ENCODE data around the gene ADARB2.

The ADARB2 gene

DNA sequence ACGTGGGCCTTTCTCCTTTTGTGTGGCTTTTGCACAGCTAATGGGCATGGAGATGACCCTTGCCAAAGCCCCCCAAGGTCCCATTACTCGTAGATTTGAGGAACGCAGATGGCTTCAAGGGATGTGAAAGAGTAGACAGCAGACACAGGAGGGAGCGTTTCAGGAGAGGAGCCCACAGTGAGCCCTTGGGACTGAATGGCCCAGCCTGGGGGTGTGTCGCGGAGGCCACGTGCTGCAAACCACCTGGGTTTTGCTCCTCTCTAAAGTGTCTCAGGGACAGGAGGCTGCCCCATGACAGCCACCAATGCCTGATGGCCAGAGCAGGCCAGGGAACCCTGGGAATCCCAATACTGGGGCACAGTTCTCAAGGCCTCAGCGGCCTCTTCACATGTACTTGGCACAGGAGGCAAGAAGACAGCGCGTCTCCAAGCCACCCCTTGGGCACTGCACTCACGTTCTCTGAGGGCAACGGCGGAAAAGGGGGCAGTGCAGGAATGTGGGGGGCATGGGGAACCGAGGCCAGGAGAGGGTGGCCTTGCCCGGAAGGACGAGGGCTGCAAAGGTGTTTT lies 495.9 kb downstream of the ADARB2 start:
- CTCF ChIA-PET, result no interaction called here
- no peak for DNase-seq (ENCODE audit: low read depth, low spot score)
- no peak for TF ChIP-seq CTCF (IDR thresholded peaks at IDR 0.05; ENCODE audit: insufficient read depth, low read length, missing control alignments)
- POLR2A ChIA-PET, result no interaction called here
- no peak overlapping the region for H3K4me3 ChIP-seq (ENCODE audit: low read depth, low read length)

- H3K4me3 ChIP-seq (ENCODE audit: low read depth, low read length), result no peak overlapping the region
- ChIA-PET CTCF (no interaction called here), POLR2A (no interaction called here)
- DNase-seq (ENCODE audit: low read depth, low spot score), result no peak
- TF ChIP-seq CTCF (IDR thresholded peaks at IDR 0.05; ENCODE audit: insufficient read depth, low read length, missing control alignments), result no peak
Observed at GRCh38 chr10:1240341-1240775, 497.0 kb downstream of the ADARB2 start.

GRCh38 chr10:1233031-1233430 lies 504.3 kb downstream of the ADARB2 start:
- POLR2A ChIA-PET, result no interaction called here
- CTCF ChIA-PET, result no interaction called here
- DNase-seq (ENCODE audit: low read depth, low spot score), result no peak
- TF ChIP-seq CTCF (IDR thresholded peaks at IDR 0.05; ENCODE audit: insufficient read depth, low read length, missing control alignments), result no peak
- H3K4me3 ChIP-seq (ENCODE audit: low read depth, low read length), result no peak overlapping the region

DNA sequence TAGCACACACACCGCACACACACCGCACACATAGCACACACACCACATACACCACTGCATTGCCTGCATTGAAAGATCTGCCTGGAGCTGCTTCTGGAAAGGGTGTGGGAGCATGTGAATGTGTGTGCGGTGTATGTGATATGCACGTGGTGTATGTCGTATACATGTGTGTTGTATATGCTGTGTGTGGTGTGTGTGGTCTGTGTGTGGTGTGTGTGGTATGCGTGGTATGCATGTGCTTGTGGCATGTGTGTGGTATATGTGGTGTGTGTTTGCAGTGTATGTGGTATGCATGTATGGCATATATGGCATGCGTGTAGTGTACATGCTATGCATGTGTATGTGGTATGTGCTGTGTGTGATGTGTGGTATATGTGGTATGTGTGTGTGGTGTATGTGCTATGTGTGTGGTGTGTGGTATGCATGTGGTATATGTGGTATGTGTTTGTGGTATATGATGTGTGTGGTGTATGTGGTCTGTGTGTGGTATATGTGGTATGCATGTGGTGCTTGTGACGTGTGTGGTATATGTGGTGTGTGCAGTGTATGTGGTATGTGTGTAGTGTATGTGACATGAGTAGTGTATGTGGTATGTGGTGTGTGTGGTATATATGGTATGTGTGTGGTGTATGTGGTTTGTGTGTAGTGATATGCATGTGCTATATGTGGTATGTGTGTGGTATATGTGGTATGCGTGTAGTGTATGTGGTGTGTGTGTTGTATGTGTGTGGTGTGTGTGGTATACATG lies 505.0 kb downstream of the ADARB2 start:
- no peak overlapping the region for H3K4me3 ChIP-seq (ENCODE audit: low read depth, low read length)
- CTCF ChIA-PET, result no interaction called here
- POLR2A ChIA-PET, result no interaction called here
- no peak for DNase-seq (ENCODE audit: low read depth, low spot score)
- no peak for TF ChIP-seq CTCF (IDR thresholded peaks at IDR 0.05; ENCODE audit: insufficient read depth, low read length, missing control alignments)

DNA sequence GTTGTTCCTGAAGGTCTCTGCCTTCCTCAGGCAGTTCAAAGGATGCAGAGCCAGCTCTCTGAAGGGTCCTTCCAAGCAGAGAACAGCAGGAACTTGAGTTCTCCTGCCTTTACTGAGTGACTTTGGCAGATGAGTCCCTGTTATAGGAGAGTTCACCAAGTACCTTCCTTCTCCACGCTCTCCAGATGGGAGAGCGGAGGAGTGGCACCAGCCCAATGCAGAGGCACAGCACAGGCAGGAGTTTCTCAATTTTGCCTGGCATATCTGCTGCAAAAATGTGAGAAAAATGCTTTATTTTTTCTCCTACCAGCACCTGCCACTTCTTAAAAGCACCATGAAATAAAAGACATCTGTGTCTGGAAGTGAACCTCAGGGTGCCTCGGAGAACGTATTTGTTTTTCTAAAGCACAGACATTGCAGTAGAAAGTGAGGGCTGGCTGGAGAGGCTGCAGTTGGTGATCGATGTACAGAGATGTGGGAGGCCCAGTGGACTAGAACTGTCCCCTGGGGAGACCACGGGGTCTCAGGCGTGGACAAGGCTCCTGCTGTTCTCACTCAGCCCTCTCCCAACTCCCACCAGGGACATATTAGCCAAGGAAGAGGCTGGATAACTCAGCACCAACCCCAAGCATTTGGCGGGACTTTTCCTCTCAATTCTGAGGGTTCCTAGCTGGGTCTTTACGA lies 506.6 kb downstream of the ADARB2 start:
- POLR2A ChIA-PET, result no interaction called here
- CTCF ChIA-PET, result no interaction called here
- no peak for DNase-seq (ENCODE audit: low read depth, low spot score)

More for the DNA sequence above, 506.6 kb downstream of the ADARB2 start:
- H3K4me3 ChIP-seq (ENCODE audit: low read depth, low read length), result no peak overlapping the region
- no peak for TF ChIP-seq CTCF (IDR thresholded peaks at IDR 0.05; ENCODE audit: insufficient read depth, low read length, missing control alignments)

All from AG04449 (cell line).